Putamen (tissue), 1 donor: ENCODE measurements around the gene NELFB.

Experiments used
- DNase-seq: peaks from one replicate; pipeline ENCODE4 v3.0.0-alpha.2; 2016; ENCODE audit warnings: low spot score

The NELFB gene

DNA sequence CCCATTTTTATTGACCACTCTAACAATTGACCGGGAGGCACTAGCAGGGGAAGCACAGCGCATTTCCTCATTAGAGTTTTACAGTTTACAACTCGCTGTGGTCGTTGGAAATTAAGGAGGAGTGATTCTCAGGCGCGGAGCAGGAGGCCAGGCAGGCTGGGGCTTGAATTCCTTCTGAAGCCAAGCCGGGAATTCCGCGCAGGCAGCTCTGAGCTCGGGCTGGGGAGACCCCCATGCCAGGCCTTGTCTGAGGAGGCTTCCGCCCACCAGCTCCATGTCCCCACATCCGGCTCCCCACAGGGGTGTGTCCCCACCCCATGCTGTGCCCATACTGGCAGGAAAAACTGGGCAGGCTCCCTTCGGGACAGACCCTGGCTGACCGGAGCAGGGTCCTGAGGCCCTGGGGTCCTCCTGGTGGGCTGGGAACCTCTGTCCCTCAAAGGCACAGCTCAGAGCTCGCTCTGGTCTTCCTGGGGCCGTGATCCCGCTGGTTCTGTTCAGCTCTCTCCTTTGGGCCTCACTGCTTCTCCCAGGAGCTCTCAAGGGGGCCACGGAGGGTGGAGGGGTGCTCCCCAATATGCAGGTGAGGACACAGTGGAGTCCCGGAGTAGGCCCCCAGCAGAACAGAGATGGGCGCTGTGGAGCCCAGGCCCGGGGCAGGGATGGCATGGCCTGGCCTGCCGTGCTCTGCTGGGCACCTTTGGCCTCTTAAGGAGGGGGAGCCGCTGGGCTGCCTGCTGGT, 48.2 kb downstream of the NELFB start:
- DNase-seq = no peak

DNA sequence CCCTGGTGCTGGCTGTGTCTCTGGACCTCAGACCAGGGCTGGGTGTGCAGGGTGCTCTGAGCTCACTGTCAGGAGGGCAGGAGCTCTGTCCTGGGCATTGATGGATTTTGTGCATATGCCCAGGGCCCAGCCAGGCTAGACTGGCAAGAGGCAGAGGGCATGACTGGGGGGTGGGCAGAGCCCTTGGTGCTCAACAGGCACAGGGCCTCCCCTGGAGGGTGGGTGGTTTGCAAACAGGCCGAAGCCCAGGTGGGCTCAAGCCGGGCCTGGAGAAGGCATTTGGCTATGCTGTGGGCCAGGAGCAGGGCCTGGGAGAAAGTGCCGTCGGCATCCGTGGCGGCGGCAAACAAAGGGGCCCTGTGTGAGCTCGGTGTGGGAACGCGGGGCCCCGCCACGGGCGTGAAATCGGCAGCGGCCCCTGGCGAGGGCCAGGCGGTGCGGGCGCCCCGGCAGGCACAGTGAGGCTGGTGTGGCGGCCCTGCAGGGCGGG, 48.8 kb downstream of the NELFB start:
- no peak for DNase-seq

DNA sequence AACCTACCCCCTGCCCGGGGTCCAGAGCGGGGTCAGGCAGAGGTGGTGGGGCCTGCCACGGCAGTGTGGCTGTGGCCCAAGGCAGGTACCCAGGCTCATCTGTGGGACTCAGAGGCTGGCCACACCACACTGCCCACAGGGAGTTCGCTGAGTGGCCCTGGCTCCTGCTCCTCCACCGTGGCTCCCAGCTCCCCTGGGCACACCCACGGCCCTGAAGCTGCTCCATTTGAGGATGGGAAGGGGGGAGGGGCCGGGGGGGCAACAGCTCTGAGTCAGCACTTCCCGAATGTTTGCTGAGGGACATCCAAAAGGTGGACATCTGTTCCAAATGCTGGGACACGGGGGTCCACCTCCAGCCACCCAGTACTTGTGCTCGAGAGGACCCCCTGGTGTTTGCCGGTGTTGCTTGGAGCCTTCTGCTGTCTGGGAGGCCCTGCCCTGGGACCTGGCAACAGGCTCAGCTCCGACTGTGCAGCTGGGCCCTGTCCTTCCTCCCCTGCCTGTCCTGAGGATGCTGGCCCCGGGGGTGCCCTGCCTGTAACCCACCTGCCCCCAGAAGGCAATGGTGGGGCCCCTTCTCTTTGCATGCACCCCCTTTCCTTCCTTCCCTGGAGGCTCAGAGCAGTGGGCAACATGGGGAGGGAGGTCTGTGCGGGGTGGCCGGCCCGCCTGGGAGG, 49.4 kb downstream of the NELFB start:
- no peak for DNase-seq

DNA sequence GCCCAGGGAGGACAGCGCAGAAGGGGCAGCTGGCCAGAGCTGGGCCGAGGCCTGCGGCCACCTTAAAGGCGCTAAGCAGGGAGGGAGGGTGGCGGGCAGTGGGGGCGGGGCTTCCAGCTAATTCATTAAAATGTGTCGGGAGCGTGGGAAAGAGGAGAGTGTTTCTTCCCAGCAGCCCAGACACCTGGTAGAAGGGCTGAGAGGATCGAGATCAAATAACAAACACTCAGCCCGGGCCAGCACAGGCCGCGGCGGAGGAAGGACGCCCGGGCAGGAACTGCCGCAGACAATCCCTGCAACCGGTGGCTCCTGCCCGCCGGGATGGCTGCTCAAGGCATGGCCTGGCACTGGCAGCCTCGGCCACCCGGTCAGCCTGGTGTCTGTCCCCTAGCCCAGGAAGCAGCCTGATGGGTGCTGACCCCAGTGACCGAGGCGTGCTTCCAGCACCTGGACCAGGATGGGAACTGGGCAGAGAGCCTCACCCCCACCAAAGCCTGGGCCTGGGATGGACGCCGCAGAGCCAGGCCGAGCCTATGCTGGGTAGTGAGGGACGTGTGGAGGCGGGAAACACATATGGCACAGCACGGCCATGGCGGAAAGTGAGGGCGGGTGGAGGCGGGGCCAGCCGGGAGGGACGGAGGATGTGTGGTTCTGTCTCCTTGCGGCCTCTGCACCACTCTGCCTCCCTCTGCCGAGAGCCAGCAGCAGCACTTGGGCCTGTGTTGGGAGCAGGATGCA, 50.1 kb downstream of the NELFB start:
- DNase-seq = no peak

DNA sequence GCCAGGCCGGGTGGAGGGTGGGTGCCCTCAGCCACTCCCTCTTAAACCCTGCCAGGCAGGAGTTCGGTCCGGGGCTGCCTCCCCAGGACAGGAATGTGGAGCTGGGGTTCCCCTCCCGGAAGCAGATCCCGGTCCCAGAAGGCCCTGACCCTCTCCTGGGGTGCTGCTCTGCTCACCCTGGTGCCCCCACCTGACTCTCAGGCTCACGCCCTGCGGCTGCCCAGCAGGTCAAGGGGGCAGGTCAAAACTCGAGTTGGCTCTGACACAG, 50.6 kb downstream of the NELFB start:
- DNase-seq = no peak

DNA sequence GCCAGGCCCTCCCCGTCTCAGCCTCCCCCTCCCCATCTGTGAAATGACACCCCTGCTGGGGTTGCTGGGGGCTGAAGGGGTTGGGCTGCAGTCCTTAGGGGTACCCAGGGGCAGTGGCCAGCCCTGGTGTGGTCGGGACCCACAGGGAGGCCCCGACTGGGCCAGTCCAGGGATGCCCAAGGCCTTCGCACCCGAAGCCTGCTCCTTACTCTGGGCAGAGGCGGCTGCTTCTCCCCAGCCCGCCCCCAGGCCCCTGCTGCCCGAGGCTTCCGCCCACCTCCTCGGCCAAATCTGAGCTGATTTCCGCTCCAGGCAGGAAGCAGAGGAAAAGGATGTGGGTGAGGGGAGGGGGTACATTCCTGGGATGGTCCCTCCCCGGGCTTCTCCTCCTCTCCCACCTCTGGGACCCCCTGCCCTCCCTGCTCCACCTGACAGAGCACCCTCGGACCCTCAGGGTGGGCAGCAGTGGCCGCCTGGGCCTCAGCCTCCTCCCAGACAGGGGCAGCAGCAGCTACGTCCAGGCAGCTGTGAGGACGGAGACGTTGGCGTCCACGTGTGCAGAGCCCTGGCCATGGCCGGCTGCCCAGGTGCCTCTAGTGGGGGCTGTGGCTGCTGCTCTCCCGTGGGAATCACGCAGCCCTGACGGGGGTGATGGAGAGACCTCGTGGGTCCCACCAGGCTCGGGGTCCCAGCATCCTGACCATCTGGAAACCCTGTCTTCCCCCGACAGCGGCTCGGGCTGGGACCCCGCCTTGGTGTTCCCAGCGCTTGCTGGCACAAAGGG, 51.1 kb downstream of the NELFB start:
- no peak for DNase-seq

DNA sequence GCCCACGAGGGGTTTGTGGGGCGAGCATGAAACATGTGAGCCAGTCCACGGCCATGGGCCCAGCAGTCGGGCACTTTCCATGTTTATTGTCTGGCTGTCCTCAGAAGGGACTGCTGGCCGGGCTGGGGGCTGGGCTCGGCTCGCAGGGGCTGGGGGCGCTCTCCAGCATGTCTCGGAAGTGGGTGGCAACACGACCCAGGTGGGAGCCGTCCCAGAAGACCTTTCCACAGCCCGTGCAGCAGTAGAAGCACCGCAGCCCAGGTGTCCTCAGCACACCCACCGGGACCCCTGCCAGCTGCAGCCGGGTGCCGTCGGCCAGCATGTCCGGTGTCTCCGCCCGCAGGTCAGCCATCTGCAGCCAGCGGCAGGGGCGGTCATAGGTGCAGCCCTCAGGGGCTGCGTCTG, 51.7 kb downstream of the NELFB start:
- no peak for DNase-seq

DNA sequence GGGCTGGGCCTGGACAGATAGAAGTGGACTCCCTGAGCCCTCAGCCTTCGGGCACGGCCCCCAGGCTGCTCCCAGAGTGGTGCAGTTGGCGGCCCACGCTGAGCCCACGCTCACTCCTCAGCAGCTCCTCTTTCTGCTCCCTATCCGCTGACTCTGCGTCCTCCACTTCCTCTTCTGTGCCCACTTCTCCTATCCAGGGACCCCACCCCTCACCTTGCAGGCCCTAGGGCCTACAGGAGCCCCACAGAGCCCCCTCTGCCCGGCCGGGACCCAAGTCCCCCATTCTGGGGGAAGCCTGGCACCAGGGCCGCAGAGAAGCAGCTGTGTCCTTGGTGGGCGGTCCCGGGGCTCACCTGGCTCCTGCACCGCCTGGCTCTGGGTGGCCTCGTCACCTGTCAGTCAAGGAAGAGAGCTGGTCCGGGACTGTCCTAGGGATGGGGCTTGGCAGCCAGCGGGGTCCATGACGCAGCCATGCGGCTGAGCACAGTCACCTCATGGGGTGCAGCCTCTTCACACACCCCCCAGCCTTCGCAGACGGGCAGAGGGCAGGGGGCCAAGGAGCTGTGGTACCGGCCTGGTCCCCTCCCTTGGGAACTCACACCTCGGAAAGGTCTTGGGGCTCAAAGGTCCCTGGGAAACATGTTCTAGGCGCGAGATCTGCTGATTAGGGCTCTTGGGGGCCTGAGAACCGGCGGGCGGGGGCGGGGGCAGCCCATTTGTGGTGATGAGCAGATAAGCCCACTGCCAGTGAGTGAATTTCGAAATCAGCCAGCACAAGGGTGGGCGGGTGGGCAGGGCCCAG, 52.3 kb downstream of the NELFB start:
- no peak for DNase-seq

DNA sequence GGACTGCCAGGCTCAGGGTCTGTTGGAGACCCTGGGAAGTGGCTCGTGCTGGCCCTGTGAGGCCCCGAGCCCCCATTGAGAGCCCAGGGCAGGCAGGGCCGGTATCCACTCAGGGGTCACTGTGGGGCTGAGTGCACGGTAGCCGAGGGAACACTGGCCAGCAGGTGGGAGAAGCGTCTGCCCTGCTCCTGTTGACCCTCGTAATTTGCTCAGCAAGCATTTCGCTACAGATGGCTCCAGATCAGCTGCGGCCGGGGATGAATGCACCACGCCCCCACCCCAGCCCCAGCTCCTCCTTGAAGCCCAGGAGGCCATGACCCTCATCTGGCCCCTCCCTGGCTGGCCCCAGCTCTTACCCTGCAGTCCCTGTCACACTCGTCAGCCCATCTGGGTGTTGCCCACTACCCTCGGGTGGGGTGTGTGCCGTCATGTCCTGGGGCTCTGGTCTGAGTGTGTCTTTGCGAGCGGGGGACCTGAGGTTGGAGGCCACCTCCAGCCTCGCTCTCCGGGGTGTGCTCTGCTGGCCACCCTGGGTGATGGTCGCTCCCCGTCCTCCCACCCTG, 53.0 kb downstream of the NELFB start:
- DNase-seq = no peak

DNA sequence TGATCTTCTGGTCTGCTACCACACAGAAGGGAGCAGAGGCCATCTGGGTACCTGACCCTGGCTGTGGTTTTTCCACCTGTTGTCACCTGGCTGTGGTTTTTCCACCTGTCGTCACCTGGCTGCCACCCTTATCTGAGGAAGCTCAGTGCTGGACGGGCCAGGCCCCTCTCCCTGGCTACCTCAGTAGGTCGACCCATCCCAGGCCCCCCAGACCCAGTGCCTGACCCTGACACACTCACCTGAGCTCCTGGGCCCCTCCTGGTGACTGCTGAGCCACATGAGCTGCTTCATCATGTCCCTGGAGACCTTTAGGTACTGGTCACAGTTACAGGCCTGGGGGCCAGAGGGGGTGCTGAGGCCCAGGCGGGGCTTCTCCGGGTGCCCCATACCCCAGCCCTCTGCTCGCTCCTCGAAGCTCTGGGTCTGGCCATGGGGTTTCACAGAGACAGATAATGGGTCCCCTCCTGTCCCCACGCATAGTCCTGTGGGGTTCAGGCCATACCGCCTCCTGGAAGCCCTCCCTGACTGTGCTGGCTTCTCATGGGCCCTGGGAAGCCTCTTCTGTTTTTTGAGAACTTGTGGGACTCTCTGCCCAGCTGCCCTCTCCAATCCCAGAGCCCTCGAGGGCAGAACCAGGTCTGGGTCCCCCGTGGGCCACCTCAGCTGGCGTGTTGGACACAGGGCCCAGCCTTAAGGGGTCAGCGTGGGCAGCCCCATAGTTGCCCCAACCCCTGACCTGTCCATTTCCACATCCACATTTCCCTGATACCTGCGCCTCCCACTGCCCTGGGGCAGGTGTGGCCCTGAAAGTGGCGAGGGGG, 54.5 kb downstream of the NELFB start:
- DNase-seq = no peak

DNA sequence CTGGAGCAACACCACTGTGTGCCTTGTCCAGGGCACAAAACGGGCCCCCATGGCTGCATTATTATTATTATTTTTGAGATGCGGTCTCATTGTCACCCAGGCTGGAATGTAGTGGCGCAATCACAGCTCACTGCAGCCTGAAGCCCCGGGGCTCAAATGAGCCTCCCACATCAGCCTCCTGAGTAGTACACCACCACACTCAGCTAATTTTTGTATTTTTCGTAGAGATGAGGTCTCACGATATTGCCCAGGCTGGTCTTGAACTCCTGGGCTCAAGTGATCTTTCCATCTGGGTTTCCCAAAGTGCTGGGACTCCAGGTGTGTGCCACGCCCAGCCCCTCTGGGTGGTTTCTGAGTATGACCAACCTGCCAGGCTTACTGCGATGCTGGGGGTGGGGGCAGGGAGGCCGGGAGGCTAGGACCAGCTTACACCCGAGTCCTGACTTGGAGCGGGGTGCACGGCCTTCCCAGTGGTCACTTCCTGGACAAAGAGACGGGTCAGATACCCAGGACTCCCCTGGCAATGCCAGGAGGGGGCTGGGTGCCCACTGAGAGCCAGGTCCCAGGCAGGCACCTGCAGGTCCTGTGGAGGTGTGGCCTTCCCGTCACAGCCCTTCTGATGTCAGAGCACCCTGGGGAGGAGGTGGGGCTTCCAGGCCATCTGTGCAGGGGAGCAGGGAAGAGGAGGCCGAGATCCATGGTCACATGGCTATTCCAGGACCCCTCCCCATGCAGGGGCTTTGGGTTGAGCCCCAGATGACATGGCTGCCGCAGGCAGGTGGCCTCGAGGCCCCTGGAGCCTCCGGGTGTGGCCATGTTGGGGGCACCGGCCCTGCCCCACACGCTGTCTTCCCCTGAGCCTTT, 55.3 kb downstream of the NELFB start:
- DNase-seq = no peak

DNA sequence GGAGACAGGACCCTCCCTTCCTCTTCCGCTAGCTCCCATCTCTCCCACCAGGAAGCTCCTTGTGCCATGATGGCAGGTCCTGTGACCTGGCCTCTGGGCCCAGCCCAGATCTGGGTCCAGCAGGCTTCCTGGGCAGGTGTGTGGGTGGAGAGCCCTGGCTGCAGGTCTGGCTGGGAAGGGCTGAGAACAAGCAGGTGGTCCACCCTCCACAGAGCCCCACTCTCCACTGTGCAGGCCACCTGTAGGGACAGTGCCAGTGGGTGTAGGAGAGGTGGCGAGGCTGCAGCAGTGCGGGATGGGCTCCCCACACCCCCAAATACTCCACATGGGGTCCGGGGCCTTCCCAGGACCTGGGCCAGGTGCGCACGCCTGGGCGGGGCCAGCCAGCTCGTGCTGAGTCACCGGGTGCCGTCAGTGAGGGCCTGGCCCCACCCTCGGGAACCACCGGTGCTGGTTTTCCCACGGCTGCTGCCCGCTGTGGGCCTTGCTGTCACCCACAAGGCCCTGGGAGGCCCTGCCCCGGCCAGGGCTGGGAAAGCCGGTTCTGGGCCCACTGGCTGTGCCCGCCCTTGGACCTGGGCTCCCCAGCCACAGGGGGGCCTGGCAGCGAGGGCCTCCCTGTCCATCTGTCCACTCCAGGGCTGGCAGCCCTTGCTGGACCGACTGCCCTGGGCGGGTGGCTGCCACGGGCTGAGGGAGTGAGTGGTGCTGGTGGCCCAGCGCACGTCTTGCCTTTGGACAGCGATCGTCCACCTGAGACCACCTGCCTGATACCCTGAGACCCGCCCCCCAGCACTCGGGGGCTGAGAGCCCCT, 56.3 kb downstream of the NELFB start:
- DNase-seq = no peak

DNA sequence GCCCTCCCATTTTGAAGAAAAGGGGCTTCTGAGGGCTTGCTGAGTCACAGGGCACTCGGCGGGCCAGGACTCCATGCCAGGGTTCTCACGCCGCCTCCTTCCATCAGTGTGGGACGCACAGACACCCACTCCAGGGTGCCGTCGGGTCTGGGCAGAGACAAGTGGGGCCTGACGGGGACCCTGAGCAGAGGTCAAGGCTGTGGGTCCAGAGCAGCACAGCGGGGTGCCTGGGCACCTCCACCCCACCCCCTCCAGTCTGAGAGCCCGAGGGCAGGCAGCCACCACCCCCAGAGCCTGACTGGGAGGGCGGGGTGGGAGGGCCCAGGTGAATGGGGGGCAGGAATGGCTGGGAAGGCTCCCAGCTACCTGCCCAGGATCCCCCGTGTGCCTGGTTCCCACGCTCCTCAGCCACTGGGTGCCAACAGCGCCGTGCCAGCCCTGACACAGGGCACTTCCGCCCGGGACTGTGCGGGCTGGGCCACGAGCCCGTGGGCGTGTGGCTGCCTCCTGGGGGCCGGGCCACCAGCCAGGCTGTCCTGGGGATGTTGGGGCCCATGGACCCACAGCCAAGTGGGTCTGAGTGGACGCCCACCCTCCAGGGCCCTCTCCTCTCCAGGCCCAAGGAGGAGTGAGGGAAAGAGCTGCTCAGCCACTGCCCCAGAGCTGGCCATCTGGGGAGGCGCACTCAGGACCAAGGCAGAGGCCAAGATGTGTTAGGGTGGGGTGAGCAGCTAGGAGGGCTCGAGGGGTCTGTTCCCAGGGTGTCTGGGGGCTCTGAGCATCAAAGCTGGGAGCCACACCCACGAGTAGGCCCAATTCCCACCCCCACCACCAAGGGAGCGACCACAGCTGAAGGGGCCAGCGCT, 57.1 kb downstream of the NELFB start:
- DNase-seq = no peak

DNA sequence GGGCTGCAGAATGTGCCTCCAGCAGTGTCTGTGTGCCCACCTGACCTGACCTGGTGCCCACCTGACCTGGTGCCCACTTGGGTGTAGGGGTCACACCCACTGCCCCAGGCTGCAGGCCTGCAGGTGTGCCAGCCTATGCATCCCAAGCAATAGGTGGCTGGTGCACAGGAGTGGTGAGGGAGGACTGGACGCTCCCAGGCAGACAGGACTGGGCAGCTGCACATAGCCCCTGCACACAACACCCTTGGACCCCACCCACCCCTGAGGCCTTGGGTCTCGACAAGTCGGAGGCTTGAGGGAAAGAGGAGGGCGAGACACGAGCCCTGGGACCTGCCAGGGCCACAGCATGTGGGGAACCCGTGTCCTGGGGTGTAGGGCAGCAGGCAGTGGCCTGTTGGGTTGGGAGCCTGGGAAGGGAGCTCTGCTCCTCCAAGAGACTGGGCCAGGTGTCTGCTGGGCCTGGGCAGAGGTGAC, 57.8 kb downstream of the NELFB start:
- DNase-seq = no peak

DNA sequence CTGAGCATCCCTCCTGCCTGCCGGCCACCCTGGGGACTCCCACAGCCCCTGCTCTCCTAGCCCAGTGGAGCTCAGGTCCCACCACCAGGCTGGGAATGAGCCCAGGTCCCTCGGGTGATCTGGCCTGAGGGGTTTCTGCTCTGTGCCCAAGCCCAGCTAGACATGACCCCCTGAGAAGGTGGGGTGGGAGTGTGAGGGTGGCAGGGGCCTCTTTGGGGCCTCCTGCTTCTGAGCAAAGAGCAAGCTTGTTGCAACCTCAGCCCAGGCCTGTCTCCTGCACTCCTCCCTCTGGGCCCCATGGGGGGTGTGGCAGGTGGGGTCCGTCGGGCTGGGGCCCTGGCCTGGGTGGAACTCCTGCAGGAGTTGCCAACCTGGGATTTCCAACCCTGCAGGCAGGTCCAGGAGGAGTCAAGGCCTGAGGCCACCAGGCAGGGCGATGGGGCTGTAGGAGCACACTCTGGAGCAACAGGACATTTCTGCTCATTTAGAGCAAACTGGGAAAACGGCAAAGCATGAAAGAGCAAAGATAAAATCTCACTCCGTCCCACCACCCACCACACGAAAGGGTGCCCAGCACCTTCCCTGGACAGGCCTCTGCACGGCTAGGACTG, 58.3 kb downstream of the NELFB start:
- no peak for DNase-seq

DNA sequence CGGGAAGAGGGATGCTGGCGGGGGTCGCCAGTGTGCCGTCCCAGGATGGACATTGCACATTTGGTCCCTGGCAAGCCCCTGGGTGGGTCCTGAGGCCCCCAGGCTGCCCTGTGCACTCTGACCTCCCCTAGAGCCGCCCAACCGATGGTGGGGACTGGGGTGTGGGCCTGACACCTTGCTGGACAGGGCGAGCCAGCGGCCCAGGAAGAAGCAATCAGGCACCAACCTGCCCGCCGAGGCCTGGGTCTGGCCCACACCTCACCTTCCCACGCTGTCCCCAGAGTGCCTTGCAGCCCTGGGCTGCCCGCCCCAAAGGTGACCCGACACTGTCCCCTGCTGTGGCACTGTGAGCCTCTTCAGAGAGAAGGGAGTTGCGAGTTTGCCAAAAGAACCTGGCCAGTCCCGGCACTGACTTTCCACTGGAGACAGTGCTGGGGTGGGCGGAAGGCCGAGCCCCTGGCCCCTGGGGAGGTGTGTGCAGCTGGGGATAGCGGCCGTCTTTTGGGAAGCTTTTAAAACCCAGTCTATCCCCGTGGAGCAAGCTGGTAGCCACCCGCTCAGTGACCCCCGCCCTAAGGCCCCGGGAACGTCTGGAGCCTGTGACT, 58.9 kb downstream of the NELFB start:
- DNase-seq = no peak
